EH (cell line): ENCODE measurements around the gene ARIH2.
"Not testable (repeated sequence)": the region's sequence is repeated elsewhere in the genome, so short reads cannot be mapped to it uniquely, and the experiment has no call there.

Experiments used
- DNase-seq: peaks from one replicate; pipeline ENCODE4 v3.0.0-alpha.2; 2015; ENCODE audit warnings: low read depth

Gene ARIH2

DNA sequence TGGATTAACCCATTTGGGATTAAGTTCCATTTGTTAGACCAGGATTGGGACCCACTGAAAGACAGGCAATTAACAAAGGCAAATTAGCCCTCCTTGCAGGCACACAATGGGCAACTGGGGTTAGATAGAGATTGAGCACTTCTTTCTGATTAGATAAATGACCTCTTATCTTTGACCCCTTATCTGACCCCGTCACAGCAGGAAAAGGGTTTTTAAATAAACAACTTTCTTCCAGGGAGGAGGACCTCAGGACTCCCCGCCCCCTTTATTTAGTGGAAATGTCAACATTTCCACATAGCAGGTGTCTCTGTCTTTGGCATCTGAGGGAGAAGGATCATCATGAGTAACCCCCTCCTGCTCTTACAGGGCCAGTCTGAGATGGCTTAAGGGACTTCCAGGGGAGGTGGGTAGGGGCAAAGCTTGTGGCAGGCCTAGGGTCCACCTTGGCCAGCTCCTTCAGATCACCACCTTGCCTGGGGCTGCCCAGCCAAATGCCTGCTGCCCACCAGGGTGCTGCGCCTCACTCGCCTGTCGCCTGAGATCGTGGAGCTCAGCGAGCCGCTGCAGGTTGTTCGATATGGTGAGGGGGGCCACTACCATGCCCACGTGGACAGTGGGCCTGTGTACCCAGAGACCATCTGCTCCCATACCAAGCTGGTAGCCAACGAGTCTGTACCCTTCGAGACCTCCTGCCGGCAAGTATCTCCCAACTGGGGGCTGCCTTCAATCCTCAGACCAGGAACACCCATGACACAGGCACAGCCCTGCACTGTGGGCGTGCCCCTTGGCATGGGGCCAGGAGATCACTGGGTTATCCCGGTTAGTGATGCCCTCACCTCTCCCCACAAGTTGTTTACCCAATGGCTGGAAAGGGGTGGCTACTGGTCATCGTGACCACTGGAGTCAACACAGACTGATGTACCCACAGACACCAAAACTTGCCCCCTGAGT, 86.0 kb downstream of the ARIH2 start:
- no peak for DNase-seq

DNA sequence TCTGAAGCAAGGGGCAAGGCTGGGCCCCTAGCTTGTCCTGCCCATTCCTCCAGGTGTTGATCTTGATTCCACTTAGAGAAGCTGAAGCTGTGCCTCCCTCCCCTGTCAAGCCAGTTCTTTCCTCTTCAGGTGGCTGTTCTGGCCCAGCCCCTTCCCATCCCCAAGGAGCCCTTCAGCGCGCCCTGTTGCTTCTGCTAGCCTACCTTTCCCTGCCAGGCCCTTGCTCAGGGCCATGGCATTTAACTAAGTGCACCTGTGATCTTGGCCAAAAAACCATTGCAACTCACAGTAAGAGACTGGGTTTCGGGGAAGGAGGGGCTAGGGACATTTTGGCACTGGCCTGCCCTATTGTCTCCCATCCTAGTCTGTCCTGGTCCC, 86.7 kb downstream of the ARIH2 start:
- DNase-seq: no peak

GRCh38 chr3:49005998-49006397, 87.4 kb downstream of the ARIH2 start:
- no peak for DNase-seq

- DNase-seq: peak; percentile 33
These were observed 87.9 kb downstream of the ARIH2 start for GRCh38 chr3:49006408-49007067.

DNA sequence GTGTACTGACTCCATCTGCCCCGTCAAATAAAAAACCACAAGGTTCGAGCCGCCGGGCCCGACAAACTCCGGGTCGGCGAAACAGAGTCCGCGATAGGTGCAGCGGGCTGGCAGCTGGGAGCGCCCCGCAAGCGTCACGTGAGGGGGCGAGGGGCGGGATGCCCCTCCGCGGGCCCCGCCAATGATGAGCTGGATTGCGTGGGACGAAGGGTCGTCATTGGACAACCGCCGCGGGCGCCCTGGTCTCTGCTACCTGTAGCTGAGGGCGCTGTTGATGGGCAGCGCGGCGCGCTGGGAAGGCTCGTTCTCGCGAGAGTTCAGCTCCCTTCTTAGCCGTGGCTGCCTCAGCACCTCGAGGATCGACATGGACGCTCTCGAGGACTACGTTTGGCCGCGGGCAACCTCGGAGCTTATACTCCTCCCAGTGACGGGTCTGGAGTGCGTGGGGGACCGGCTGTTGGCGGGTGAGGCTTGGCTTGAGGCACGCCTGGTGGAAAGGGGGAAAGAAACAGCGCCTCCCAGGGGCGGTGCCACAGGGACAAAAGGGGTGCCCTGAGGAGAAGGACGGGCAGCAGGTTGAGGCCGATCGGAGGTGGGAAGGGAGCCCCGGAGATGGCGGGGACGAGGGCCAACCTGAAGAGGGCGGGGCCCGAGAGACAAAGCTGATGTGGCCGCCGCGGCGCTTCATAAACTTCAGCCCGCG, 88.6 kb downstream of the ARIH2 start, which contains the start of gene WDR6:
Gene WDR6 (plus strand): TSS at position 324 of the 703 bp plus-strand sequence. CDS start 41 bp downstream, at position 365.
- DNase-seq: peak; percentile 99

GRCh38 chr3:49007771-49008528, 89.3 kb downstream of the ARIH2 start:
- peak; percentile 94 for DNase-seq

DNA sequence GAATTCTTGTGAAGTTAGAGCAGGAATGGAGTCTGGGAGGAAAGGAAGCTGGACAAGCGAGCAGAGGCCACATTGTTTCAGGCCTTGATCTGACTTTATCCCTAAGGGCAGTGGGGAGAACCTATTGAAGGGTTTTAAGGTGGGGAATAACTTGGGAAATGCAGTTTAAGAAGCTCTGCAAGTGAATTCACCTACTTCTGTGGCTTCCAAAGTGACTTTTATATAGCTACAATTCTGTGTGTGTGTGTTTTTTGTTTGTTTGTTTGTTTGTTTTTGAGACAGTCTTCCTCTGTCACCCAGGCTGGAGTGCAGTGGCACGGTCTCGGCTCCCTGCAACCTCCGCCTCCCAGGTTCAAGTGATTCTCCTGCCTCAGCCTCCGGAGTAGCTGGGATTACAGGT, 90.0 kb downstream of the ARIH2 start:
- not testable (repeated sequence) for DNase-seq

DNA sequence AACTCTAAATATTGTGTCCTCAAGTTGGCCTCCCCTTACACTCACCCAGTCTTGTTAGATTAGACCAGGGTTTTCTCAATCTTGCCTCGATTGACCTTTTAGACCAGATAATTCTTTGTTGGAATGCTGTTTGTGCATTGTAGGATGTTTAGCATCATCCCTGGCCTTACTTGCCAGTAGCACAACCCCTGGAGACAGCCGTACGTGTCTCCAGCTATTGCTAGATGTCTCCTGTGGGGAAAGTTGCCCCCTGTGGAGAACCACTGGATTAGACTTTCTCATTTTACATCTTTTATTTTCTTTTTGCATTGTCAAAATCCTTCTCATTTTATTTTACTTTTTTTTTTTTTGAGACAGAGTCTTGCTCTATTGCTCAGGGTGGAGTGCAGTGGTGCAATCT, 90.8 kb downstream of the ARIH2 start:
- no peak for DNase-seq

GRCh38 chr3:49012441-49013017, 93.9 kb downstream of the ARIH2 start:
- no peak for DNase-seq

DNA sequence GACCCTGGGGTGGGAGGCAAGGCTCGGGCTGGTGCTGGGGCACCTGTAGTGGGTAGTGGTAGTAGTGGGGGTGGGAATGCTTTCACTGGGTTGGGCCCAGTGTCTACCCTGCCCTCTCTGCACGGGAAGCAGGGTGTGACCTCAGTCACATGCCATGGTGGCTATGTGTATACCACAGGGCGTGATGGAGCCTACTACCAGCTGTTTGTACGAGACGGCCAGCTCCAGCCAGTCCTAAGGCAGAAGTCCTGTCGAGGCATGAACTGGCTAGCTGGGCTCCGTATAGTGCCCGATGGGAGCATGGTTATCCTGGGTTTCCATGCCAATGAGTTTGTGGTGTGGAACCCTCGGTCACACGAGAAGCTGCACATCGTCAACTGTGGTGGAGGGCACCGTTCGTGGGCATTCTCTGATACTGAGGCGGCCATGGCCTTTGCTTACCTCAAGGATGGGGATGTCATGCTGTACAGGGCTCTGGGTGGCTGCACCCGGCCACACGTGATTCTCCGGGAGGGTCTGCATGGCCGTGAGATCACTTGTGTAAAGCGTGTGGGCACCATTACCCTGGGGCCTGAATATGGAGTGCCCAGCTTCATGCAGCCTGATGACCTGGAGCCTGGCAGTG, 94.6 kb downstream of the ARIH2 start:
- no peak for DNase-seq

DNA sequence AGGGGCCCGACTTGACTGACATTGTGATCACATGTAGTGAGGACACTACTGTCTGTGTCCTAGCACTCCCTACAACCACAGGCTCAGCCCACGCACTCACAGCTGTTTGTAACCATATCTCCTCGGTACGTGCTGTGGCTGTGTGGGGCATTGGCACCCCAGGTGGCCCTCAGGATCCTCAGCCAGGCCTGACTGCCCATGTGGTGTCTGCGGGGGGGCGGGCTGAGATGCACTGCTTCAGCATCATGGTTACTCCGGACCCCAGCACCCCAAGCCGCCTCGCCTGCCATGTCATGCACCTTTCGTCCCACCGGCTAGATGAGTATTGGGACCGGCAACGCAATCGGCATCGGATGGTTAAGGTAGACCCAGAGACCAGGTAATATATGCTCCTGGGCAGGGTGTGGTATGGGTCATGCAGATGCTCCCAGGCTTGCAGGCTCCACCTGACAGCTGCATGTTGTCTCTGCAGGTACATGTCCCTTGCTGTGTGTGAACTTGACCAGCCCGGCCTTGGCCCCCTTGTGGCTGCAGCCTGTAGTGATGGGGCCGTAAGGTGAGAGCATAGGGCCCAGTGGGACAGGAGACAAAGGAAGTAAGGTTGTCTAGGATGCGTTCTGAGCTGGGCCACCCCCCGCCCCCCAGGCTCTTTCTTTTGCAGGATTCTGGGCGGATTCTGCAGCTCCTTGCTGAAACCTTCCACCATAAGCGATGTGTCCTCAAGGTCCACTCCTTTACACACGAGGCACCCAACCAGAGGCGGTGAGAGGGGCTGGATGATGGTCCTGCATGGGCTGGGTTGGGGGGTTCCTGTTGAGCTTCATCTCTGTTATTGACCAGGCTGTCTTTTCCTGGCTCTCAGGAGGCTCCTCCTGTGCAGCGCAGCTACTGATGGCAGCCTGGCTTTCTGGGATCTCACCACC, 95.4 kb downstream of the ARIH2 start:
- peak; percentile 49 for DNase-seq

DNA sequence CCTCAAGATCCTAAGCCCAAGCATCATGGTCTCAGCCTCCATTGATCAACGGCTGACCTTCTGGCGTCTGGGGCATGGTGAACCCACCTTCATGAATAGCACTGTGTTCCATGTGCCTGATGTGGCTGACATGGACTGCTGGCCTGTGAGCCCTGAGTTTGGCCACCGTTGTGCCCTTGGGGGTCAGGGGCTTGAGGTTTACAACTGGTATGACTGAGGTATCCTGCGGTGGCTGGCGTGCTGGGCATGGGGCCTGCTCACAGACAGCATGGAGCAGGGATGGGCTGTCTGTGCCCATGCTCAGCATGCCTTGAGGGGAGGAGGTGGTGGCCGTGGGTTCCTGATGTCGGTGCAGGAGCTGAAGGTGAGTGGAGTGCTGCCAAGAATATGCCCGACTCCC, 96.4 kb downstream of the ARIH2 start:
- DNase-seq: no peak

GRCh38 chr3:49015765-49016164, 97.1 kb downstream of the ARIH2 start:
- no peak for DNase-seq

GRCh38 chr3:49016414-49017228, 98.0 kb downstream of the ARIH2 start:
- DNase-seq: no peak

DNA sequence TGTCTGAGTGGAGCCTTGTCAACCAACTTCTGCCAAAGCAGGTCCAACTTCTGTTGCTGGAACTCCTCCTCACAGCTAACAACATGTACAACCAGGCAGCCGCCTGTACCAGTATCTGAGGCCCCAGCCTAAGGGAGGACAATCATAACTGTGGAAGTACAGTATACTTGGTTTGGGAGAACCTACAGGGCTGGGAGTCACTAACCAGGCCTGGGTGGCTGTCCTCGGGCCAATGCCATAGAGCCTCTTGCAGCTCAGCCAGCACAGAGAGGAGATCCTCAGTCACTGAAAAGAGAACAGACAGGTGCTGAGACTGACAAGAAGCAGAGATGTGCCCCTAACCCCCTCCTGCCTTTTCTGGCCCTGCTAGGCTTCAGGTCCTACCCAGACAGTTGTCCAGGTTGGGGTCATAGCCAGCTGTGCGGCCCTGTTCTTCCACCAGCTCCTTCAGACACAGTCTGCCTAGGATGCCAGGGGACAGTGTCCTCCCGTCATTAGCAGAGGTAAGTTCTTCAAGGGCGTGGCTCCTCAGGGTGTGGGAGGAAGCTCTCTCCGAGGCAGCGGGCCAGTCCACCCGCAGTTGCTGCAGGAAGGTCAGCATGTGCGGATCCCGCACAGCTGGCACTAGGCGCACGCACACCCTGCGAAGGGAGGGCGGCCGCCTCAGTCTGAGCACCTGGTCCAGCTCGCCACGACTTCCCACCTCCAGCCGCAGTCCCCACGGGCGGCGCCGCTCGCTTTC, 98.8 kb downstream of the ARIH2 start:
- peak; percentile 17 for DNase-seq

DNA sequence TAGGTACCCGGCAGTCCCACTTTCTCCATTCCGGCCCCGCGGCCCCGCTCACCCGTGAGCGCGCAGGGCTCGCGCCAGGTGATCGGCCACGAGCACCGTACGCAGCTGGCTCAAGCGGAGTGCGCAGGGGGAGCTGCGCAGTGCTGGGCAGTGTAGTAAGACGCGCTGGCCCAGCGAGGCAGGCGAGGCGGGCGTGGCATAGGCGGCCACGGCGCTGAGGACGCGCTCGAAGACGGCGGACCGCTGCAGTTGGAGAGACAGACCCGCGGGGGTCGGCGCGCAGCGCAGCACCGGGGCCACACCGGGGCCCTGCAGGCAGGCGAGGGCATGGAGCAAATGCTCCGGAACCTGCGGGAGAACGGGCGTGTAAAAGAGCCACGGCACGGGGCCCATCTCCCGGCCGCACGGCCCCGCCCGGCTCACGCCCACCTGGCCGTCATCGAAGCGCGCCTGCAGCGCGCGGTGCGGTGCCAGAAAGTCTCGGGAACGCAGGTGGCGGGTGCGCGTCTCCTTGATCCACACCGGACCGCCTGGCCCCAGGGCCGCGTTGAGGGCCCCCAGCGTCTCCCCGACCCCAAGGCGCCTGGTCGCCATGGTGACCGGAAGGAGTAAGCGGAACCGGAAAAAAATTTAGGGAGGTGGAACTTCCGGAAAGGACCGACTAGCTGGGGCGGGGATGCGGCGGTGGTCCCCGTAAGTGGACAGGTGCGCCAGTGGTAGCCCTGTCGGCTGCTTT, 99.5 kb downstream of the ARIH2 start, which contains the start of gene DALRD3:
Gene DALRD3 (minus strand): TSS at position 610 of the 736 bp plus-strand sequence. CDS start 16 bp downstream, at position 594.
- peak; percentile 66 for DNase-seq

- no peak for DNase-seq
These were observed 100.0 kb downstream of the ARIH2 start for GRCh38 chr3:49018707-49019006.

DNA sequence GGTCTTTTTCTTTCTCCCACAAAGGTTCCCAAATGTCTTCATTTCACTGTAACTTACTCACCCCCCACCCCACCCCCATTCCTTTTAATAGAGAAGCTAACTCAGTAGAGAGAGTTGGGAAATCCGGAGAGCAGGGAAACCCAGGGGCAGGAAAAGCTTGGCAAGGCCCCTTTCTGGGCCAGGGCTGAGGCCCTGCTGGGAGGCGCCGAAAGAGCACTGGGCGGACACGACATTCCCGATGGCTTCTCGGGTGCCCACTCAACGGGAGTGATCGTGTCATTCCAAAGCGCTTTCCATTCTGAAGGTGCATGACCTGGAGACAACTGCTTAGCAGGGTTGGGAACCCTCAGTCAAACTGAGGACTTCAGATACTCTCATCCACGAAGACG, 101.3 kb downstream of the ARIH2 start:
- peak; percentile 44 for DNase-seq
